Endodermal cell (in vitro differentiated cells): Measurements from ENCODE around the gene FNDC3A. TPM values are rescaled to one million over a fixed set of nuclear protein-coding genes. Genes with fewer than 3 reads are reported as not detected.

Source experiments
- DNase-seq: peaks from one replicate; pipeline ENCODE4 v3.0.0-alpha.2; 2017
- H3K27ac ChIP-seq: 2 replicates; pipeline ENCODE4 v1.5.1; 2013; ENCODE audit warnings: mild to moderate bottlenecking, low read depth, low read length, moderate library complexity
- H3K27me3 ChIP-seq: 2 replicates; pipeline ENCODE4 v1.6.1; 2013; ENCODE audit warnings: mild to moderate bottlenecking, low read length, moderate library complexity; ENCODE audit not compliant: insufficient read depth, control insufficient read depth, poor library complexity, severe bottlenecking
- H3K36me3 ChIP-seq: 2 replicates; pipeline ENCODE4 v1.7.0; 2013; ENCODE audit warnings: mild to moderate bottlenecking, low read length, moderate library complexity; ENCODE audit not compliant: control insufficient read depth, insufficient read depth
- H3K4me1 ChIP-seq: one replicate; pipeline ENCODE4 v1.7.0; 2013; ENCODE audit warnings: low read length; ENCODE audit not compliant: control insufficient read depth, insufficient read depth
- H3K4me3 ChIP-seq: 2 replicates; pipeline ENCODE4 v1.5.1; 2013; ENCODE audit warnings: mild to moderate bottlenecking, low read length, moderate library complexity
- H3K9ac ChIP-seq: 2 replicates; pipeline ENCODE4 v1.6.1; 2013; ENCODE audit warnings: mild to moderate bottlenecking, low read length, moderate library complexity; ENCODE audit not compliant: poor library complexity, severe bottlenecking; ENCODE audit errors: extremely low read depth
- H3K9me3 ChIP-seq: 2 replicates; pipeline ENCODE4 v1.6.1; 2013; ENCODE audit warnings: mild to moderate bottlenecking, low read length, moderate library complexity; ENCODE audit not compliant: control insufficient read depth
- H3K27ac Mint-ChIP-seq: 2 replicates; pipeline ENCODE4 v1.8.0; 2020; ENCODE audit warnings: mixed read lengths
- H3K27me3 Mint-ChIP-seq: 2 replicates; pipeline ENCODE4 v1.8.0; 2021; ENCODE audit warnings: mild to moderate bottlenecking, mixed read lengths; ENCODE audit not compliant: insufficient read depth
- H3K36me3 Mint-ChIP-seq: 2 replicates; pipeline ENCODE4 v1.8.0; 2020; ENCODE audit warnings: low read depth, mixed read lengths
- H3K4me1 Mint-ChIP-seq: 2 replicates; pipeline ENCODE4 v1.8.0; 2020; ENCODE audit warnings: mixed read lengths
- H3K4me3 Mint-ChIP-seq: 2 replicates; pipeline ENCODE4 v1.8.0; 2020; ENCODE audit warnings: mild to moderate bottlenecking, moderate library complexity, mixed read lengths
- H3K9me3 Mint-ChIP-seq: 2 replicates; pipeline ENCODE4 v1.8.0; 2020; ENCODE audit warnings: mild to moderate bottlenecking, mixed read lengths
- CTCF ChIP-seq: fragments of 200-600 bp; sonication (generic); conservative IDR thresholded peaks from 2 replicates; pipeline ENCODE4 v1.5.0; 2021; ENCODE audit warnings: antibody characterized with exemption, mild to moderate bottlenecking
- WGBS, 2 experiments: methylation state at CpG; one replicate each; pipeline versions ENCODE4 v1.1.5 to v1.1.7; 2013; ENCODE audit warnings: missing lambda C conversion rate in 2 of 2, mixed read lengths in 1 of 2; ENCODE audit not compliant: insufficient coverage in 1 of 2, insufficient read length in 1 of 2; 5-methylcytosine and 5-hydroxymethylcytosine counted together
- total RNA-seq, 2 donors: library from RNA; stranded (reverse); fragmentation: NEBNext Ultra II Directional in 1 of 2; extraction: Animal tissue kit (Norgen Biotek cat#: 25700) in 1 of 2; gene quantifications; 2 replicates in 1 of 2; 3 replicates in 1 of 2; pipeline ENCODE4 v1.2.1, GENCODE V29; 2021

The FNDC3A gene
- total RNA-seq, 2 donors from 2014 or later = 42.2 to 42.8 TPM

- Mint-ChIP-seq H3K9me3 (no peaks in the 10 kb centered on the region), H3K27me3 (no peaks in the 10 kb centered on the region), H3K27ac (no peak overlapping the region), H3K4me1 (no peaks in the 10 kb centered on the region), H3K36me3 (peaks cover 46% of the 10 kb centered on the region), H3K4me3 (no peak overlapping the region)
- Histone ChIP-seq H3K4me1 (no peaks in the 10 kb centered on the region), H3K9me3 (no peaks in the 10 kb centered on the region), H3K27me3 (no peaks in the 10 kb centered on the region), H3K9ac (no peak overlapping the region), H3K4me3 (no peak overlapping the region), H3K27ac (no peak overlapping the region), H3K36me3 (peaks cover 48% of the 10 kb centered on the region)
- WGBS, 2 experiments = 100% methylated on average over 3 of the region's 3 CpGs; no CpG with 5 or more reads in 1 of the 2 experiments
- DNase-seq = no peak
- TF ChIP-seq CTCF = no peak
Observed at GRCh38 chr13:49258089-49258796, 282.5 kb downstream of the FNDC3A start.

Other genes with a start within 250 kb of the FNDC3A start
- gene MLNR, start 244.4 kb downstream of the FNDC3A start, total RNA-seq = under 1 TPM; 0.29 to 0.35 TPM